ENCODE results near the gene YEATS2.

The YEATS2 gene

DNA sequence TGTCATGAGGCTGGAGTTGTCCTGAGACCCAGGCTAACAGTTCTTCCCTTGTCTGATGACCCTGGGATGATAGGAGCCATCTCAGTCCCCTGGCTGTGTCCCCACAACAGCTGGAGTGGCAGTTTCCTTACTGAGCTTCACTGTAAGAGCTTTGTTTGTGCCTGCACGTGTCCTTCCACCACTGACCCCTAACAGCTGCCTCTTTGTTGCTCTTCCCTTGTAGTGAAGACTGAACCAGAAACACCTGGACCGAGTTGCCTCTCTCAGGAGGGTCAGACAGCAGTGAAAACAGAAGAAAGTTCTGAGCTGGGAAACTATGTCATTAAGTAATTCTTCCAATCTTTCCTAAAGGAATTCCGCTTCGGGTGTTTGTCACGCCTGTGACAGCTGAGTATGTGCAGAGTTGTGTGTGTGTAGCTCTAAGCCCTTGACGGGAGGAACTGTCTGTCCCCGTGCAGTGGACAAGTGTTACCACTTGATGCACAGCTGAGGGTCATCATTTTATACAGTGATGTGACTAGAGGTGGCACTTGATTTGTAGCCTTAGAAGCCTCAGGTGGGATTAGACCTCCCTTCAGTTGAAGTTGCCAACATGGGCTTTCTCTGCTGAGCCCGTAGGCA lies 102.8 kb downstream of the YEATS2 start:
- Histone ChIP-seq H3K9me3 (ENCODE audit: insufficient read depth, low read depth, low read length) (no peaks in the 10 kb centered on the region), H3K4me3 (ENCODE audit: low read length) (no peak overlapping the region), H3K4me1 (ENCODE audit: insufficient read depth, low read length) (no peaks in the 10 kb centered on the region), H3K27ac (ENCODE audit: low read depth, low read length) (no peak overlapping the region), H3K9ac (ENCODE audit: low read depth, low read length) (no peak overlapping the region), H3K27me3 (ENCODE audit: insufficient read depth, low read length) (no peaks in the 10 kb centered on the region), H3K36me3 (ENCODE audit: insufficient read depth, low read length) (peaks cover 94% of the 10 kb centered on the region)
- 94% methylated on average over 8 of the region's 8 CpGs for WGBS

DNA sequence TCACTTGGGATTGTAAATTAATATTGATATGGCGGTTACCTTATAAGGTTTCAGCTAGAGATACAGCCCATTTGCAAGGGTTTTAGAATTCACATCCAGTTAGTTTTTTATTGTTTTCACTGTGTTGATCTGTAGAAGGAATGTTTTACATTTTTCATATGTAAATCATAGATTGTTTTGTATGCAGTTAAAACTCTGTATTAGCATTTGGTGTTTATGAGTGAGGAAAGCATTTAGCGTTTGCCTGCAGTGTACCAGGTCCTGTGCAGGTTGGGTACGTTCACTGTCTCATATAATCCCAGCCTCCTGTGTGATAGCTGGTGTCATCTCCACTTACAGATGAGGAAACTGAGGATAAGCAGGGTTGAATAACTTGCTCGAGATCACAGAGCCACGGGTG lies 104.0 kb downstream of the YEATS2 start:
- H3K27me3 ChIP-seq (ENCODE audit: insufficient read depth, low read length) = no peaks in the 10 kb centered on the region
- no peak overlapping the region for H3K9ac ChIP-seq (ENCODE audit: low read depth, low read length)
- no peaks in the 10 kb centered on the region for H3K4me1 ChIP-seq (ENCODE audit: insufficient read depth, low read length)
- 95% methylated on average over 5 of the region's 5 CpGs for WGBS
- H3K4me3 ChIP-seq (ENCODE audit: low read length) = no peak overlapping the region
- peaks cover 95% of the 10 kb centered on the region for H3K36me3 ChIP-seq (ENCODE audit: insufficient read depth, low read length)
- no peaks in the 10 kb centered on the region for H3K9me3 ChIP-seq (ENCODE audit: insufficient read depth, low read depth, low read length)
- H3K27ac ChIP-seq (ENCODE audit: low read depth, low read length) = no peak overlapping the region

DNA sequence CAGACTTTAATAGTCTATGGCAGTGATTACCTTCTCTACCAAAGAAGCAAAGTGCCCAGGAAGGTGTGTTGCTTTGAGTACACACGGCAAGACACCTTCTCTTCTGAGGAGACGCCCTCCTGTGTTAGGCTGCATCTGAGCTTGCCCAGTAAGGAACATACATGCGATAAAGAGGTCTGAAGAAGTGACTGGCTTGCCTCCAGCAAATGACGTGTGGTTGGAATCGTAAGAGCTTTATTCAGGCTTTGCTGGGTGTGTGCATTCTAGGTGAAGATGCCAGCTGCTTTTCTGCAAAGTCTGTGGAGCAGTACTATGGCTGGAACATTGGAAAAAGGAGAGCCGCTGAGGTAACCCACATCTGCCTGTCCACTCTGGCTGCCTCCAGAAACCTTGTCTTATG lies 105.4 kb downstream of the YEATS2 start:
- peaks cover 97% of the 10 kb centered on the region for H3K36me3 ChIP-seq (ENCODE audit: insufficient read depth, low read length)
- no peak overlapping the region for H3K27ac ChIP-seq (ENCODE audit: low read depth, low read length)
- H3K27me3 ChIP-seq (ENCODE audit: insufficient read depth, low read length) = no peaks in the 10 kb centered on the region
- H3K9ac ChIP-seq (ENCODE audit: low read depth, low read length) = no peak overlapping the region
- H3K9me3 ChIP-seq (ENCODE audit: insufficient read depth, low read depth, low read length) = no peaks in the 10 kb centered on the region
- no peaks in the 10 kb centered on the region for H3K4me1 ChIP-seq (ENCODE audit: insufficient read depth, low read length)
- 95% methylated on average over 6 of the region's 6 CpGs for WGBS
- H3K4me3 ChIP-seq (ENCODE audit: low read length) = no peak overlapping the region

DNA sequence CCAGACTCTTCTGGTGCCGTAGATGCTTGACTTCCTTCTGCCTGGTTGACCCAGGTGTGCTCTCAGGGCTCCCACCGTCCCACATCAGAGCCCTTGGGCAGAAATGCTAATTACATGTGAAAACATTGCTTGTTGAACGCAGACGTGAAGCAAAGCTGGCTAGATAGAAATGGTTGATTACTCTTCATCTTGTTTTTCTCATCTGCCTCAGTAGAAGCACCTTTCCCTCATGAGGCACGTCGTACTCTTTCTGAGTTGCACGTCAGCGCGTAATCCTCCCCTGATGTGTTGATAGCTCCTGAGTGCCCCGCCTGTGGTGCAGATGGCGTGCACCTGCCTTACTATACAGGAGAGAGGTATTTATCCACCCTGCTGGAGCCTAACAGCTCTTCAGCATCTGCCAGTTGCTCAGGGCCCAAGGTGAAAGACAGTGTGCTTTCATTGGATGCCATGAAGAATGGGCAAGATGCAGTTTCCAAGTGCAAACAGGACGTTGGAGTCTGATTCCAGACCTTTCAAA lies 109.7 kb downstream of the YEATS2 start:
- H3K4me1 ChIP-seq (ENCODE audit: insufficient read depth, low read length) = no peaks in the 10 kb centered on the region
- H3K9ac ChIP-seq (ENCODE audit: low read depth, low read length) = no peak overlapping the region
- H3K9me3 ChIP-seq (ENCODE audit: insufficient read depth, low read depth, low read length) = no peaks in the 10 kb centered on the region
- H3K36me3 ChIP-seq (ENCODE audit: insufficient read depth, low read length) = peaks cover 99% of the 10 kb centered on the region
- WGBS = 96% methylated on average over 12 of the region's 12 CpGs
- no peak overlapping the region for H3K4me3 ChIP-seq (ENCODE audit: low read length)
- H3K27me3 ChIP-seq (ENCODE audit: insufficient read depth, low read length) = no peaks in the 10 kb centered on the region
- no peak overlapping the region for H3K27ac ChIP-seq (ENCODE audit: low read depth, low read length)

DNA sequence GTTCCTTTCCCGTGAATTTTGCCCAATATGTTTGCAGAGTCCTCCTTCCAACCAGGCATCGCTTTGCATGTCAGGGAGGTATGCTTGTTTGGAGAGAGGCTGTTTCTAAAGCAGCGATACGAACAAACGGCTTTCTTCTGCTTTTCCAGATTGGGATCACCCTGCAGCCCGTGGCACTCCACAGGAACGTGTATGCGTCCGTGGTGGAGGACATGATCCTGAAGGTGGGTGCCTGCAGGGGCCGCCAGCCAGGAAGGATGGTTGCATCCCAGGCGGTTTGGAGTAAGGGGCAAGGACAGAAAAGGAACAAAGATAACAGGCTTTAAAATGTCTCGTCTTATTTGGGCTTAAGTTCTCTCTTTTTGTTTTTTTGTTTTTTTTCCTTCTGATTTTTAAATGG lies 110.3 kb downstream of the YEATS2 start:
- no peak overlapping the region for H3K4me3 ChIP-seq (ENCODE audit: low read length)
- peaks cover 98% of the 10 kb centered on the region for H3K36me3 ChIP-seq (ENCODE audit: insufficient read depth, low read length)
- 95% methylated on average over 12 of the region's 12 CpGs for WGBS
- no peaks in the 10 kb centered on the region for H3K4me1 ChIP-seq (ENCODE audit: insufficient read depth, low read length)
- no peaks in the 10 kb centered on the region for H3K27me3 ChIP-seq (ENCODE audit: insufficient read depth, low read length)
- H3K9me3 ChIP-seq (ENCODE audit: insufficient read depth, low read depth, low read length) = no peaks in the 10 kb centered on the region
- H3K9ac ChIP-seq (ENCODE audit: low read depth, low read length) = no peak overlapping the region
- H3K27ac ChIP-seq (ENCODE audit: low read depth, low read length) = no peak overlapping the region

DNA sequence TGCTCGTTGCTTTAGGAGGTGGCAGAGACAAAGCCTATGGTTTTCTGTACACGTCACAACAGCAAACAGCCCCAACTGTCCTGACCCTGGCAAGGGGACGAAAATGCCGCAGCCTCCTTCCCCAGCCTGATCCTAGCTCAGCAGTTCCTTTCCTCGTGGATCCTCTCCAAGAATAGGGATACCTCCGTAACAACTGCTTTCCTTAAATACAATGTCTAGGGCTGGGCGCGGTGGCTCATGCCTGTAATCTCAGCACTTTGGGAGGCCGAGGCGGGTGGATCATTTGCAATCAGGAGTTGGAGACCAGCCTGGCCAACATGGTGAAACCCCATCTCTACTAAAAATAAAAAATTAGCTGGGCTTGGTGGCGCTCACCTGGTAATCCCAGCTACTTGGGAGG lies 110.8 kb downstream of the YEATS2 start:
- Histone ChIP-seq H3K36me3 (ENCODE audit: insufficient read depth, low read length) (peaks cover 94% of the 10 kb centered on the region), H3K4me3 (ENCODE audit: low read length) (no peak overlapping the region), H3K4me1 (ENCODE audit: insufficient read depth, low read length) (no peaks in the 10 kb centered on the region), H3K9me3 (ENCODE audit: insufficient read depth, low read depth, low read length) (no peaks in the 10 kb centered on the region), H3K9ac (ENCODE audit: low read depth, low read length) (no peak overlapping the region), H3K27ac (ENCODE audit: low read depth, low read length) (no peak overlapping the region), H3K27me3 (ENCODE audit: insufficient read depth, low read length) (no peaks in the 10 kb centered on the region)
- 98% methylated on average over 11 of the region's 11 CpGs for WGBS

DNA sequence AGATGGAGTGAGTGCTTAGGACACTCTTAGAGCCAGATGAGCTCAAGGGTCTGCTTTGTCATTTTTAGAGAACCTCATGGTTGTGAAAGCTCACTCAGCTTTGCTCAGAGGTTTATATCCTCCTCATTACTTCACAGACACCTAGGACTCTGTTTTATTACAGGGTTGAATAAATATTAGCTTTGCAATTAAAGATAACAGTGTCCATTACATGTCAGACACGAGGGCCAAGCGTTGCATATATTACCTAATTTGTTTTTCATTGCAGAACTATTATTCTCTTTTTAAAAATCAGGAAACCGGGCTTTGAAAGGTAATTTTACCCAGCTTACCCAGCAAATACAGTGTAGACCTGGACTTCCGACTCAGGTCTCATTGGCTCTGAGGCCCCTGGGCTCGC lies 111.7 kb downstream of the YEATS2 start:
- no peaks in the 10 kb centered on the region for H3K4me1 ChIP-seq (ENCODE audit: insufficient read depth, low read length)
- no peak overlapping the region for H3K9ac ChIP-seq (ENCODE audit: low read depth, low read length)
- H3K4me3 ChIP-seq (ENCODE audit: low read length) = no peak overlapping the region
- no peaks in the 10 kb centered on the region for H3K9me3 ChIP-seq (ENCODE audit: insufficient read depth, low read depth, low read length)
- WGBS = 96% methylated on average over 5 of the region's 5 CpGs
- no peak overlapping the region for H3K27ac ChIP-seq (ENCODE audit: low read depth, low read length)
- H3K36me3 ChIP-seq (ENCODE audit: insufficient read depth, low read length) = peaks cover 86% of the 10 kb centered on the region
- H3K27me3 ChIP-seq (ENCODE audit: insufficient read depth, low read length) = no peaks in the 10 kb centered on the region

DNA sequence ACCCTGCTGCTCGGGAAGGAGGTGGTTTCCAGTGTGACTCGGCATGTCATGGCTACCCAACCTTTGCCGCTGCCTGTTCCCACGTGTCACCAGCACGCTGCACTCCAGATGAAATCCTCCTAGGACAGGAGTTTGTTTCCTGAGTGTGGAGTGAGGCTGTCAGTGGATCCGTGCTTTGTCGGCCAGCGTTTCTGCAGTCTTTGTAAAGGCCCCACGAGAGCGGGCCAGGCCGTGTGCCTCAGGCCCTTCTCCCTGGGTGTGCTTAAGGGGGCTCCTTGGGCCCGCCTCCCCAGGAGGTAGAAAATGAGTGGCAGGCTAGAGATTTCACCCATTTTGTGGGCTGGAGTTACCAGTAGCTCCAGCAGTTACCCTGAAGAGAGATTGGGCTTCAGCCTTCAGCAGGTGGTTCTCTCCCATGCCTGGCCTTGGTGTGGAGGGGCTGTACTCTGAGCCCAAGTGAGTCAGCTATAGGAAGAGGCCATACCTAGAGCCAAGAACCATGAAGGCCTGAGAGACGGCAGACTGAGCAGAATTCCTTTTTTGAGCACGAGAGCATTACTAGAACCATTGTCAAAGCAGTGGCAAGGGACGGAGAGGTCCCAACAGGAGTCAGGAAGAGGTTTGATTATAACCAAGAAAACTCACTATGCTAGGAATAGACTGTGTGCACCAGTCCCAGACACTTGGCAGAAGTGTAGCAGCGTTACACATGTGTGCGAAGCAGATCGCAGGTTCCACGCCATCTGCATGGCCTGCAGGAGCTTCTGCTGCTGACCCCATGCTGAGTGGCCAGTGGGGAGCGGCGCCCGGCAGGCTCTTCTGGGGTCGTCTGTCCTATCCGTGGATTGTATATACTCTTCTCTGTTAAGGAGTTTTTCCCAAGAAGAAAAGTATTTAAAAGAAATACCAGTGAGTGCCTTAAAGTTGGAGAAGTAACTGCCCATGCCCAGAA lies 113.3 kb downstream of the YEATS2 start:
- Histone ChIP-seq H3K9me3 (ENCODE audit: insufficient read depth, low read depth, low read length) (no peaks in the 10 kb centered on the region), H3K4me3 (ENCODE audit: low read length) (no peak overlapping the region), H3K4me1 (ENCODE audit: insufficient read depth, low read length) (no peaks in the 10 kb centered on the region), H3K27ac (ENCODE audit: low read depth, low read length) (no peak overlapping the region), H3K36me3 (ENCODE audit: insufficient read depth, low read length) (peaks cover 71% of the 10 kb centered on the region), H3K27me3 (ENCODE audit: insufficient read depth, low read length) (no peaks in the 10 kb centered on the region), H3K9ac (ENCODE audit: low read depth, low read length) (no peak overlapping the region)
- WGBS = 96% methylated on average over 24 of the region's 24 CpGs

DNA sequence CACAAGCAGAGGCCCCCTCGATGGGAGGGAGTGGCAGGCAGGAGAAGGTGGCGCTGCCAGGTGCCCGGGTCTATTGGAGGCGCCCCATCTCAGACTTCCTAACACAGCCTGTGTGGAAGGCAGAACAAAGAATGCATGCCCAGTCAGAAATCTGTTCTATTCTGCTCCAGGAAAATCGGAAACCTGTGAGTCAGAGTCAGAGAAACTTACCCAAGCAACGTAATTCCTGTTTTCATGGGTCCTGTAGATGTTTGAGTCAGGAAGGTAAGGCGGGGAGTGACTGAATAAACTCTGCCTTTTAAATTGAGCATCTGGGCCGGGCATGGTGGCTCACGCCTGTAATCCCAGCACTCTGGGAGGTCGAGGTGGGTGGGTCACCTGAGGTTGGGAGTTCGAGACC lies 114.0 kb downstream of the YEATS2 start:
- H3K27ac ChIP-seq (ENCODE audit: low read depth, low read length) = no peak overlapping the region
- no peak overlapping the region for H3K9ac ChIP-seq (ENCODE audit: low read depth, low read length)
- no peak overlapping the region for H3K4me3 ChIP-seq (ENCODE audit: low read length)
- 96% methylated on average over 11 of the region's 11 CpGs for WGBS
- no peaks in the 10 kb centered on the region for H3K9me3 ChIP-seq (ENCODE audit: insufficient read depth, low read depth, low read length)
- H3K4me1 ChIP-seq (ENCODE audit: insufficient read depth, low read length) = no peaks in the 10 kb centered on the region
- no peaks in the 10 kb centered on the region for H3K27me3 ChIP-seq (ENCODE audit: insufficient read depth, low read length)
- peaks cover 67% of the 10 kb centered on the region for H3K36me3 ChIP-seq (ENCODE audit: insufficient read depth, low read length)

DNA sequence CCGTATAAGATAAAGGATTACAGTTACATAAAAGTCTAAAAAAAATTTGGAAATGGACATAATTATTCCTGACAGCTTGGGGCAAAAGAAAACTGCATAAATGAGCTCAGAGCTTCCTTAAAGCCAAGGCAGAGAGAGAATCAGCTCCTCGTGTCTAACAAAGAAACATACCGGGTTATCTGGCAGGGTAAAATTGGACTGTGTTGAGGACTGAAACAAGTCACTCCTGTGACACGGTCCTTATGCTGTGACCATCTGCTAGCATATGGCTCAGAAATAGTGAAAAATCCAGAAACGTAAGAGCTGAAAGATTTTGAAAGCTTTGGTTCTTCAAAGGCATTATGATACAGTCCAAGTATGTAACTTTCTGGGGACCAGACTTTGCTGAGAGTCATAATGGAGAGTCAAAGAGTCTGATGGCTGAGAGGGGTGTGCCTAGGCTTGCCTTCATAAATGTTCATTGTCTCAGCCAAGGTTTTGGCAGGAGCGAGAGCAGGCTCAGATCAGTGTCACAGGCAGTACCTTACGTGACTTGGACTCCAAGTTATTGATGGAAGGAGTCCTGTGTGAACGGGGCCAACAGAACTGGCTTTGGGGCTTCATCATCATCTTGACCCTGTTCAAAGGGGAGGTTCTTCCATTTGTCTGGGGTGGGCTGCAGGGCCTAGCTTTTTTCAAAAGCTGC lies 115.3 kb downstream of the YEATS2 start:
- H3K9me3 ChIP-seq (ENCODE audit: insufficient read depth, low read depth, low read length) = no peaks in the 10 kb centered on the region
- 94% methylated on average over 7 of the region's 8 CpGs for WGBS
- peaks cover 65% of the 10 kb centered on the region for H3K36me3 ChIP-seq (ENCODE audit: insufficient read depth, low read length)
- no peak overlapping the region for H3K4me3 ChIP-seq (ENCODE audit: low read length)
- no peaks in the 10 kb centered on the region for H3K27me3 ChIP-seq (ENCODE audit: insufficient read depth, low read length)
- H3K27ac ChIP-seq (ENCODE audit: low read depth, low read length) = no peak overlapping the region
- no peak overlapping the region for H3K9ac ChIP-seq (ENCODE audit: low read depth, low read length)
- H3K4me1 ChIP-seq (ENCODE audit: insufficient read depth, low read length) = no peaks in the 10 kb centered on the region

DNA sequence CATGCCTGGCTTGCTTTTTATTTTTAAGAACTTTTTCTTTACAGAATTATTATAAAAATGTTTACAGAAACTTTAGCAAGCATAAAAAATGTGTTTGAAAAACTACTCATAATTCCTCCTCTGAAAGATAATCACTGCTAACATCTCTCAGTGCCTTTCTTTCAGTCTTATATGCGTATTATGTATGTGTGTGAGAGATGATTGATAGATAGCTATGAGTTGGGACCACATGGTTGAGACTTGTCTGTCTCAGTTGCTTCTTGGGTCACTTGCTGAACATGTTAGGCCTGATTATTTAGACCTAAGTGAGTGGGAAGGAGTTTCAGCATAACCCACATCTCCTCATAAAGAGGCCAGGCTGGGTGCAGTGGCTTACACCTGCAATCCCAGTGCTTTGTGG lies 116.6 kb downstream of the YEATS2 start:
- no peak overlapping the region for H3K27ac ChIP-seq (ENCODE audit: low read depth, low read length)
- WGBS = 95% methylated on average over 1 of the region's 1 CpG
- H3K36me3 ChIP-seq (ENCODE audit: insufficient read depth, low read length) = peaks cover 51% of the 10 kb centered on the region
- no peak overlapping the region for H3K4me3 ChIP-seq (ENCODE audit: low read length)
- no peaks in the 10 kb centered on the region for H3K27me3 ChIP-seq (ENCODE audit: insufficient read depth, low read length)
- no peaks in the 10 kb centered on the region for H3K4me1 ChIP-seq (ENCODE audit: insufficient read depth, low read length)
- no peak overlapping the region for H3K9ac ChIP-seq (ENCODE audit: low read depth, low read length)
- H3K9me3 ChIP-seq (ENCODE audit: insufficient read depth, low read depth, low read length) = no peaks in the 10 kb centered on the region

All from HUES64 (cell line).